GM23248 (cell line): ENCODE data around the gene MAEL.

Experiments used
- EZH2 ChIP-seq: fragments of 200-600 bp; sonication (generic); IDR thresholded peaks from 2 replicates; pipeline ENCODE4 v1.6.1; 2018; ENCODE audit warnings: antibody characterized with exemption, mild to moderate bottlenecking; ENCODE audit not compliant: insufficient read depth, poor library complexity, severe bottlenecking
- EZH2phosphoT487 ChIP-seq: fragments of 200-600 bp; sonication (generic); IDR thresholded peaks from 2 replicates; pipeline ENCODE4 v1.6.1; 2018; ENCODE audit warnings: antibody characterized with exemption, moderate library complexity, mild to moderate bottlenecking, low read depth; ENCODE audit not compliant: insufficient read depth

DNA sequence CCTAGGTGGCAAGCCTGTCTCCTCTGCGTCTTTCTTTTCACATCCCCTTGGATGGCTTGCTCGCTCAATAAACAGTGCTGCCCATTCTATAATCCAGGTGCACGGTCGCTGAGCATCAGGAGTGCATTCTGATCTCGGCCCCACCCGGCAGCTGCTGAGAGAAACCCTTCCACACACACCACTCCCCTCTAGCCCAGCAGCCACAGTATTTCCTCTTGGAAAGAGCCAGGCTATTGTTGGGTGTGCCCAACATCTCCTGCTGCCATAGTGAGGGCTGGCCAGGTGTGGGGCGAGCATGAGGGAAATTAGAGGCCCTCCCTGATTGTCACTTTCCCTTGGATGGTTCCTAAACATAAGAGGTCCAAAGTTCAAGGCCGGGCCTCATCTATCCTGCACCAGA is 76.4 kb downstream of the MAEL start:
- TF ChIP-seq EZH2 (no peak), EZH2phosphoT487 (no peak)
